GM23338 (cell line): ENCODE results near the gene NKAPD1.

Experiments
- CREB1 ChIP-seq: fragments of 250-450 bp; sonication (Bioruptor Pico); IDR thresholded peaks from 2 replicates; pipeline ENCODE4 v1.5.0; 2020; ENCODE audit warnings: low read depth, mild to moderate bottlenecking, moderate library complexity
- CTCF ChIP-seq, 2 experiments: fragments of 200-600 bp in 1 of 2; sonication (generic) in 1 of 2; conservative IDR thresholded peaks; 2 replicates each; pipeline versions ENCODE4 v1.5.1 to v1.6.1; 2016 to 2017; ENCODE audit warnings: antibody characterized with exemption in 2 of 2, low read depth in 2 of 2, mild to moderate bottlenecking in 2 of 2, moderate library complexity in 1 of 2
- ETS1 ChIP-seq: IDR thresholded peaks from 2 replicates; pipeline ENCODE4 v1.6.1; 2016; ENCODE audit warnings: antibody characterized with exemption
- EZH2 ChIP-seq: fragments of 200-600 bp; sonication (generic); IDR thresholded peaks from one replicate; pipeline ENCODE4 v1.8.0; 2017; ENCODE audit warnings: antibody characterized with exemption, mild to moderate bottlenecking, low read depth; ENCODE audit not compliant: unreplicated experiment
- EZH2phosphoT487 ChIP-seq: fragments of 200-600 bp; sonication (generic); IDR thresholded peaks from one replicate; pipeline ENCODE4 v1.8.1; 2018; ENCODE audit warnings: antibody characterized with exemption; ENCODE audit not compliant: unreplicated experiment
- JUNB ChIP-seq: IDR thresholded peaks from one replicate; pipeline ENCODE4 v1.6.1; 2016; ENCODE audit warnings: antibody characterized with exemption; ENCODE audit not compliant: unreplicated experiment
- NANOG ChIP-seq: IDR thresholded peaks from 2 replicates; pipeline ENCODE4 v1.6.1; 2016; ENCODE audit warnings: antibody characterized with exemption, borderline replicate concordance
- POLR2AphosphoS5 ChIP-seq: IDR thresholded peaks from 2 replicates; pipeline ENCODE4 v1.6.1; 2016; ENCODE audit warnings: antibody characterized with exemption, low read depth
- REST ChIP-seq: IDR thresholded peaks from one replicate; pipeline ENCODE4 v1.6.1; 2018; ENCODE audit warnings: antibody characterized with exemption; ENCODE audit not compliant: unreplicated experiment
- ZNF331 ChIP-seq: fragments of 250-450 bp; sonication (Bioruptor Pico); IDR thresholded peaks from 2 replicates; pipeline ENCODE4 v1.5.0; 2020; ENCODE audit warnings: low read depth, mild to moderate bottlenecking, moderate library complexity
- ZNF462 ChIP-seq: fragments of 250-450 bp; sonication (Bioruptor Pico); IDR thresholded peaks from 2 replicates; pipeline ENCODE4 v1.5.0; 2020; ENCODE audit warnings: mild to moderate bottlenecking, moderate library complexity

GRCh38 chr11:112057170-112057569 is 16.9 kb upstream of the NKAPD1 start:
- TF ChIP-seq CREB1 (CRISPR knock-in tag) (no peak), CTCF (conservative IDR thresholded peaks at IDR 0.05; ENCODE audit: low read depth in 2 of 2) (no peak), POLR2AphosphoS5 (no peak), JUNB (no peak), NANOG (no peak), REST (no peak), EZH2 (no peak), EZH2phosphoT487 (no peak), ZNF331 (CRISPR knock-in tag) (no peak), ETS1 (no peak), ZNF462 (no peak)
